CD4-positive, alpha-beta T cell (primary cell): Measurements from ENCODE around the gene MINDY1. TPM values are rescaled to one million over a fixed set of nuclear protein-coding genes. Genes with fewer than 3 reads are reported as not detected.

Experiments
- ATAC-seq: fragments of 200-7000 bp; cut with Tn5 transposase; one replicate; pipeline ENCODE4 v1.10.0; 2022; ENCODE audit warnings: mild to moderate bottlenecking; ENCODE audit not compliant: poor library complexity
- CTCF ChIA-PET: fragments of 350-600 bp; sonication (Branson Sonifier 250); formaldehyde crosslinking; loops from one replicate; lab custom pipeline; 2021; ENCODE audit warnings: antibody characterized with exemption, inconsistent platforms; lab: Charles Lee
- POLR2A ChIA-PET: fragments of 350-600 bp; sonication (Branson Sonifier 250); formaldehyde crosslinking; loops from one replicate; lab custom pipeline; 2021; ENCODE audit warnings: antibody characterized with exemption, inconsistent platforms; lab: Charles Lee
- DNase-seq, 14 experiments: peaks; one replicate each; pipeline ENCODE4 v3.0.0-alpha.2; 2013 to 2020; ENCODE audit warnings: mixed read lengths in 2 of 14
- H3K27ac ChIP-seq, 2 donors: one replicate each; pipeline versions ENCODE4 v1.5.1 to v1.7.0; 2013; ENCODE audit warnings: low read length in 2 of 2, low read depth in 1 of 2, mild to moderate bottlenecking in 1 of 2
- H3K27me3 ChIP-seq, 2 experiments: 1 replicate in 1 of 2; 2 replicates in 1 of 2; pipeline versions ENCODE4 v1.6.1 to v1.7.0; 2013; ENCODE audit warnings: low read length in 2 of 2, control low read depth in 1 of 2, mild to moderate bottlenecking in 1 of 2, moderate library complexity in 1 of 2; ENCODE audit not compliant: insufficient read depth in 2 of 2, control insufficient read depth in 1 of 2
- H3K36me3 ChIP-seq: one replicate; pipeline ENCODE4 v1.6.1; 2013; ENCODE audit warnings: low read length, control low read depth; ENCODE audit not compliant: insufficient read depth
- H3K4me1 ChIP-seq: one replicate; pipeline ENCODE4 v1.6.1; 2013; ENCODE audit warnings: low read length, control low read depth; ENCODE audit not compliant: insufficient read depth
- H3K4me3 ChIP-seq: one replicate; pipeline ENCODE4 v1.5.1; 2013; ENCODE audit warnings: mild to moderate bottlenecking, low read length, moderate library complexity
- H3K9me3 ChIP-seq, 2 experiments: 1 replicate in 1 of 2; 2 replicates in 1 of 2; pipeline versions ENCODE4 v1.6.1 to v1.7.0; 2013; ENCODE audit warnings: low read length in 2 of 2, mild to moderate bottlenecking in 2 of 2, control low read depth in 1 of 2, moderate library complexity in 1 of 2; ENCODE audit not compliant: control insufficient read depth in 1 of 2, insufficient read depth in 1 of 2
- H3K27ac Mint-ChIP-seq: one replicate; pipeline ENCODE4 v1.8.0; 2020; ENCODE audit warnings: mixed read lengths
- H3K27me3 Mint-ChIP-seq: one replicate; pipeline ENCODE4 v1.8.0; 2021; ENCODE audit warnings: mixed read lengths
- H3K36me3 Mint-ChIP-seq: one replicate; pipeline ENCODE4 v1.8.0; 2021; ENCODE audit warnings: low read depth, mixed read lengths
- H3K4me1 Mint-ChIP-seq: one replicate; pipeline ENCODE4 v1.8.0; 2021; ENCODE audit warnings: low read depth, mixed read lengths
- H3K4me3 Mint-ChIP-seq: one replicate; pipeline ENCODE4 v1.8.0; 2020; ENCODE audit warnings: mild to moderate bottlenecking, mixed read lengths
- H3K9me3 Mint-ChIP-seq: one replicate; pipeline ENCODE4 v1.8.0; 2020; ENCODE audit warnings: mixed read lengths
- intact Hi-C, 2 experiments: fragments of 100-400 bp; cut with DNase I in 1 of 2; cut with micrococcal nuclease in 1 of 2; formaldehyde crosslinking; loops; one replicate each; pipeline versions ENCODE4 v1.15.1 to v1.9.0; 2023 to 2025; cut with DNase I, micrococcal nuclease
- total RNA-seq, 174 experiments: library from RNA in 2 of 174; stranded (reverse) in 2 of 174; gene quantifications; one replicate each; pipeline ENCODE4 v1.2.3 and lab custom pipeline; 2021 to 2026
- TF ChIP-seq, protein P1 (sequence below): fragments of 200-600 bp; IDR thresholded peaks from one replicate; pipeline ENCODE4 v1.8.0; 2022; ENCODE audit warnings: antibody characterized with exemption, mild to moderate bottlenecking

Gene MINDY1
- total RNA-seq, 2 experiments from 2014 or later = 7.8 to 9.2 TPM

- peak overlapping the region; percentile 98 for H3K27ac Mint-ChIP-seq
- TF ChIP-seq, protein P1, sequence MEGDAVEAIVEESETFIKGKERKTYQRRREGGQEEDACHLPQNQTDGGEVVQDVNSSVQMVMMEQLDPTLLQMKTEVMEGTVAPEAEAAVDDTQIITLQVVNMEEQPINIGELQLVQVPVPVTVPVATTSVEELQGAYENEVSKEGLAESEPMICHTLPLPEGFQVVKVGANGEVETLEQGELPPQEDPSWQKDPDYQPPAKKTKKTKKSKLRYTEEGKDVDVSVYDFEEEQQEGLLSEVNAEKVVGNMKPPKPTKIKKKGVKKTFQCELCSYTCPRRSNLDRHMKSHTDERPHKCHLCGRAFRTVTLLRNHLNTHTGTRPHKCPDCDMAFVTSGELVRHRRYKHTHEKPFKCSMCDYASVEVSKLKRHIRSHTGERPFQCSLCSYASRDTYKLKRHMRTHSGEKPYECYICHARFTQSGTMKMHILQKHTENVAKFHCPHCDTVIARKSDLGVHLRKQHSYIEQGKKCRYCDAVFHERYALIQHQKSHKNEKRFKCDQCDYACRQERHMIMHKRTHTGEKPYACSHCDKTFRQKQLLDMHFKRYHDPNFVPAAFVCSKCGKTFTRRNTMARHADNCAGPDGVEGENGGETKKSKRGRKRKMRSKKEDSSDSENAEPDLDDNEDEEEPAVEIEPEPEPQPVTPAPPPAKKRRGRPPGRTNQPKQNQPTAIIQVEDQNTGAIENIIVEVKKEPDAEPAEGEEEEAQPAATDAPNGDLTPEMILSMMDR = no peak
- ChIA-PET POLR2A (interaction anchor here (0.6 to 1.8 kb wide), 6 partner anchors 30 to 639 kb away, joined by 3 to 6 read pairs (median 3); partner anchors contain the start of genes GOLPH3L and RPRD2), CTCF (interaction anchor here (0.9 kb wide), 1 partner anchor 68 kb away, joined by 3 read pairs; the partner anchor contains the start of gene GABPB2)
- ATAC-seq = no peak
- H3K9me3 Mint-ChIP-seq = no peaks in the 10 kb centered on the region
- H3K27ac ChIP-seq = peak overlapping the region; percentile 60 to 63
- H3K4me1 Mint-ChIP-seq = peaks cover 74% of the 10 kb centered on the region
- peaks cover 44% of the 10 kb centered on the region for H3K36me3 ChIP-seq
- H3K4me3 ChIP-seq = peak overlapping the region; percentile 67
- H3K4me3 Mint-ChIP-seq = peak overlapping the region; percentile 93
- H3K9me3 ChIP-seq = no peaks in the 10 kb centered on the region
- peaks cover 85% of the 10 kb centered on the region for H3K4me1 ChIP-seq
- intact Hi-C loops = no loop called here
- H3K27me3 Mint-ChIP-seq = no peaks in the 10 kb centered on the region
- DNase-seq = peak in 4 of 14 experiments; percentile 39 to 67 (median 50)
- no peaks in the 10 kb centered on the region for H3K27me3 ChIP-seq
- peaks cover 69% of the 10 kb centered on the region for H3K36me3 Mint-ChIP-seq
These were observed 3.5 kb downstream of the MINDY1 start for GRCh38 chr1:151003180-151003579.

DNA sequence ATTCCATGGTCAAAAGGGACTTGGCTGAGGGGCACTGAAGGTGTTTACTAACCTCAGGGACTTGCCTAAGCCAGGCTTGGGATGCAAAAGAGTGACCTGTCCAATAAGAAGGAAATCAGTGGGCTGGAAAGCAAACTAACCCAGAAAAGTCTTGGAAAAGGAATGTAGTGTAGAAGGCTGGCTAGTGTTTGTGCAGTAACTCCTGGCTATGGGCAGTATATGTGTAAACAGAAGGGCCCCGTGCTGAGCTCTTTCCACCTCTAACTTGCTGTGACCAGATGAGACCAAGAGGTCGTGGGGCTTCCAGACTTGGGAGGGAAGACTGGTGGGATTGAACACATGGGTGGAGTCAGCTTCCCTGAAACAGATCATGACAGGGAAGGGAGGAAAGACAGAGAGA is 4.1 kb downstream of the MINDY1 start:
- intact Hi-C loops = no loop called here
- peaks cover 69% of the 10 kb centered on the region for H3K36me3 Mint-ChIP-seq
- DNase-seq = no peak
- Histone ChIP-seq H3K4me1 (peaks cover 82% of the 10 kb centered on the region), H3K9me3 (no peaks in the 10 kb centered on the region), H3K27me3 (no peaks in the 10 kb centered on the region), H3K27ac (peak overlapping the region; percentile 60 to 63), H3K36me3 (peaks cover 49% of the 10 kb centered on the region), H3K4me3 (peak overlapping the region; percentile 67)
- no peak for ATAC-seq
- CTCF ChIA-PET = interaction anchor here (0.9 kb wide), 1 partner anchor 68 kb away, joined by 3 read pairs; the partner anchor contains the start of gene GABPB2
- no peaks in the 10 kb centered on the region for H3K27me3 Mint-ChIP-seq
- TF ChIP-seq, protein P1 = no peak
- POLR2A ChIA-PET = interaction anchor here (1.1 to 1.8 kb wide), 6 partner anchors 29 to 639 kb away, joined by 3 to 6 read pairs (median 4); partner anchors contain the start of genes GOLPH3L, RPRD2 and TNFAIP8L2
- peak overlapping the region; percentile 98 for H3K27ac Mint-ChIP-seq
- H3K9me3 Mint-ChIP-seq = no peaks in the 10 kb centered on the region
- H3K4me3 Mint-ChIP-seq = peak overlapping the region; percentile 93
- peaks cover 69% of the 10 kb centered on the region for H3K4me1 Mint-ChIP-seq

- intact Hi-C loops = no loop called here
- Mint-ChIP-seq H3K4me3 (peak overlapping the region; percentile 93), H3K36me3 (peaks cover 75% of the 10 kb centered on the region), H3K9me3 (no peaks in the 10 kb centered on the region), H3K27ac (peak overlapping the region; percentile 98), H3K4me1 (peaks cover 63% of the 10 kb centered on the region), H3K27me3 (no peaks in the 10 kb centered on the region)
- ATAC-seq (no peak), DNase-seq (peak in 1 of 14 experiments; percentile 16)
- peaks cover 55% of the 10 kb centered on the region for H3K36me3 ChIP-seq
- ChIA-PET POLR2A (interaction anchor here (1.1 to 1.8 kb wide), 6 partner anchors 28 to 638 kb away, joined by 3 to 6 read pairs (median 4); partner anchors contain the start of genes GOLPH3L, RPRD2 and TNFAIP8L2), CTCF (interaction anchor here (1.0 to 1.6 kb wide), 2 partner anchors 22 to 69 kb away, joined by 3 to 6 read pairs; partner anchors contain the start of gene GABPB2)
- peak overlapping the region; percentile 60 to 63 for H3K27ac ChIP-seq
- H3K4me3 ChIP-seq = peak overlapping the region; percentile 67
- no peaks in the 10 kb centered on the region for H3K9me3 ChIP-seq
- H3K4me1 ChIP-seq = peaks cover 77% of the 10 kb centered on the region
- TF ChIP-seq, protein P1 = no peak
- H3K27me3 ChIP-seq = no peaks in the 10 kb centered on the region
These were observed 4.7 kb downstream of the MINDY1 start for GRCh38 chr1:151002051-151002450.
